HG02884 (cell line): ENCODE results near the gene SCG5.
"Not testable (repeated sequence)": the region's sequence is repeated elsewhere in the genome, so short reads cannot be mapped to it uniquely, and the experiment has no call there.

Experiments used
- ATAC-seq: cut with Tn5 transposase; IDR thresholded peaks from one replicate; pipeline ENCODE4 v1.9.1; 2021; ENCODE audit warnings: mild to moderate bottlenecking, moderate library complexity; ENCODE audit not compliant: unreplicated experiment

Gene SCG5

GRCh38 chr15:32641517-32642059, at the start of gene SCG5:
Gene SCG5 (plus strand): TSS chr15:32641710. CDS start chr15:32643593, 1,883 bp downstream.
- no peak for ATAC-seq

GRCh38 chr15:32593151-32593550, 48.4 kb upstream of the SCG5 start, which contains the start of gene GOLGA8N:
Gene GOLGA8N (plus strand): TSS chr15:32593456.
- ATAC-seq: not testable (repeated sequence)

- not testable (repeated sequence) for ATAC-seq
Measured at GRCh38 chr15:32609518-32609917, 32.0 kb upstream of the SCG5 start.

GRCh38 chr15:32610719-32611118, 30.8 kb upstream of the SCG5 start:
- not testable (repeated sequence) for ATAC-seq

DNA sequence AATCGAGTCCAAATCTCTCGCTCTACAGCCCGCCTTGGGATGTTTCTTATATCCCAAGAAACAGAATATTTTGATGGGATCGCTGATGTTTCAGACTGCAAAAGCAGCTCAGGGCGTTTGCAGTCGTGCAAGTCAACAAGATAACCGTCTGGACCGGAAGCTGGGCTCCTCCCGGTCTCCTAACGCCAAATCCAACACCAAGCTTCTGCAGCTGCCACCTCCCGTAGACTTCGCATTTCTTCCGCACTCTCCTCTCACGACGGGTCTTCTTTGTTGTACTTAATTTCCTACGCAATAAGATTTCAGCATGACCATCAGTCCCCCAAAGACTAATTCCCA, 26.8 kb upstream of the SCG5 start:
- ATAC-seq: peak; percentile 29

DNA sequence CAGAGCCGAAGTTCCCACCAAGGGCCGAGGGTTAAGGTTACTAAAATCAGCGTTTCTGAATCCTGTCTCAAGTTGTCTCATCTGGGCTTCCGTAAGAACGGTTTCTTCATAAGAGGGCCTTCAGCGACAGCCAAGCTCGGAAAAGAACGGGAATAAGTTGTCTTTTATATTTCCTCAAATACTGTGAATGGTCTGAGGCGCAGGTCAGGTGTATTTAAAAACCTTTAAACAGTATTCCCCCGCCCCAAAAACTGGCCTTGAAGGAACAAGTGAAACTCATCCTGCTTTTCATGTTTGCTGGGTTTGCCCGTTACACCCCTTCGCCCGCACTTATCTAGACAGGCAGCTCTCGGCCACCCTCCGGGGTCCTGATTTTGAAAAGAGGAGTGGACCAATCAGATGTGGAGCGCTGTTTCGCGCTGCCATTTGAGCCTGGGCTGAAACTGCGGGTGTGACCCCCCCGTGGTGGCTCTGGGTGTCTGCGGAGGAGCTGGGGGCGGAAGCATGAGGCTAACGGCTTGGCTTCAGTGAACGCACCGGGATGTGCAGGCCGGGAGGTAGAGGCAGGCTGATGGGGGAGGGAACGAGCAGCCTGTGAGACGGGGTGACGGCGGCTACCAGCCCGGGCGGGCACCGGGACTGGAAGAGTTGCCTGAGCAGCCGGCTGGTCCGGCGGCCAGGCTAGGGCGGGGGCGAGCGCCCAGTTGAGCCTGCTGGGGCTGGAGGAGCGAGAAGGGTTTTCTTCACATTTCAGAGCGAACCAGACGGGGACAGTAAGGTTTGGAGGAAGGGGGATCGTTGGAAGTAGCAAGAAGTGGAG, 26.2 kb upstream of the SCG5 start, which contains the start of gene ARHGAP11A:
Gene ARHGAP11A (plus strand): TSS at position 454 of the 820 bp plus-strand sequence. CDS start 708 bp downstream, outside the sequence.
- peak; percentile 61 for ATAC-seq

DNA sequence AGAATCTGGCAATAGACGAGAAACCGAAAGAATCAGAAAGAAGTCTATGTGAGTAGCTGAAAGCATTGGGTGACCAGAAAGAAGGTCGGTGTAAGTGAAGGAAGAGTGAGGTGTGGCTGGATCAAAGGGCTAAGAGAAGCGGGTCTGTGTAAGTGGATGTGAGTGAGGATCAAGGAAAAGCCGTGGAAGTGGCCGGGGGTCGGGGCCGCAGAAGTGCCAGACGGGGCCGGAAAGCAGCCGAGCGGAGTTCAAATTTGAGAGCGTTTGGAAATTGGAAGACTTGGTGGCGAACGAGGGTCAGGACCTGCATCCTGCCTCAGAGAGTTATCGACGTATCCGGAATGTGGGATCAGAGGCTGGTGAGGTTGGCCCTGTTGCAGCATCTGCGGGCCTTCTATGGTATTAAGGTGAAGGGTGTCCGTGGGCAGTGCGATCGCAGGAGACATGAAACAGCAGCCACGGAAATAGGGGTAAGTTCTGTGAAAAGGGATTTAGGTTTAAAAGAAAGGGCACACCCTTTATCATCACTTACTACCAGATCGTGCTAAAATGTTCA, 25.6 kb upstream of the SCG5 start:
- ATAC-seq: peak; percentile 22

GRCh38 chr15:32636410-32636809, 5.1 kb upstream of the SCG5 start:
- ATAC-seq: no peak

- peak; percentile 62 for ATAC-seq
Measured at GRCh38 chr15:32636908-32637567, 4.5 kb upstream of the SCG5 start.

- no peak for ATAC-seq
Measured at GRCh38 chr15:32637704-32638103, 3.8 kb upstream of the SCG5 start.

- no peak for ATAC-seq
Measured at GRCh38 chr15:32642667-32643435, 1.3 kb downstream of the SCG5 start.

GRCh38 chr15:32643907-32644445, 2.5 kb downstream of the SCG5 start:
- no peak for ATAC-seq

- ATAC-seq: no peak
Measured at GRCh38 chr15:32646291-32646690, 4.8 kb downstream of the SCG5 start.

DNA sequence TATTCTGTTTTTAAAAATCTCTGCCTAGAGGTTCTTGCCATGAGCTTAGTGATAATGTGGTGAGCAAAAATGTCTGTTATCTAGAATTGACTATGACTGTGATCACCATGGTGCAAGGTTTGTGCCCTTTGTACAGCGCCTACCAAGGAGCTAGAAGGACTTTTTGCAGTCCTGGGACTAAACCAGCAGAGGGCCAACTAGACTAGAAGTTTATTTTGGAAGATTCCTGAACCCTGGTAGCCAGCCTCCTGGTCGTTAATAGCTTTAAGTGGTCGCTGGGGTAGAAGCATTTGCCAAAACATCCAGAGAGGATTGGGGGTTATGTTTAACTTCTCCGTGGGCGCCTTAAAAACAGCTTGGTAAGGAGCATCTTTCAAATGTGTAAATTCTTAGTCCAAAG, 7.8 kb downstream of the SCG5 start:
- ATAC-seq: no peak

DNA sequence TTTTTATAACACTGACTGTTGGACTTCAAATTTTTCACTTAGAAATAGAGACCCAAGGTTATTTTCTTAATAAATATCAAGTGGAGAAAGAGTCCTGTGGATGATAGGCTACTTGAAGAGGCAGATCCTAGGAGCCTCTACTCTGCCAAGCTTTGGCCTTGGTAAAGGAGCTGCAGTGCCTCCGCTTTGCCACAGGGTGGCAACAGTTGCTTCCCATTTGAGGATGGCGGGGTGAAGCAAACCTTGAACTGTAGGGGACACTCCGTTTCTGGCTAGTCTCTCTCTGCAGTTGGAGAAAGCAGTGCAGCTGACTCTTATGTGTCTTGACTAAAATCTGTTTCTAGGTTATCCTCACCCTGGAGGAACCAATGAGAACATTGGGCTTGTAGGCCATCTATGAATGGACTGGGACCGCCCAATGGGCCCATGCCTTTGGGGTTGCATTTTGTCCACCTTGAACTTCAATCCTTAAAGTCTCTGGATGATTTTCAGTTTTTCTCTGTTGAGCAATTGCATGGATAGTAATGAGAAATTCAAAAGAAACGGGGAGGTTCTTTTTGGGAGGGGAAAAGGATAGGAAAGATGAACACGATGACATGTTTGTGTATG, 9.8 kb downstream of the SCG5 start:
- no peak for ATAC-seq

DNA sequence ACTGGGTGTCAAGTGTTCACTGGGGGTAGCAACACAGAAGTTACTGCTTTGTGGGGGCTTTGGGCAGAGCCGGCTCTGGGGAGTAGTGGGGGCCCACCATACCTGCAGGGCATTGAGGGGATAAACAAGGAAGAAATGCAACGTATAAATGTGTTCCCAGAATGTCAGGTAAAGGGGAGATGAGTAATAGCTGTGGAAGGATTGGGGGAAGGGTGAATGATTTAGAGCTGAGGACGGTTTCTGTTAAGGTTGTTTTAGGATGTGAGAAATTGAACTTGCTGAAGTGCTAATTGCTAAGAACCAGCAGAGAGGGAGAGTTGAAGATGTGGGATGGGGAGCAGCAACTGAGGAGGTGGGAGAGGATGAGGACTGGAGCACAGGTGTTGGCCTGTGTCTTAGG, 10.7 kb downstream of the SCG5 start:
- no peak for ATAC-seq

DNA sequence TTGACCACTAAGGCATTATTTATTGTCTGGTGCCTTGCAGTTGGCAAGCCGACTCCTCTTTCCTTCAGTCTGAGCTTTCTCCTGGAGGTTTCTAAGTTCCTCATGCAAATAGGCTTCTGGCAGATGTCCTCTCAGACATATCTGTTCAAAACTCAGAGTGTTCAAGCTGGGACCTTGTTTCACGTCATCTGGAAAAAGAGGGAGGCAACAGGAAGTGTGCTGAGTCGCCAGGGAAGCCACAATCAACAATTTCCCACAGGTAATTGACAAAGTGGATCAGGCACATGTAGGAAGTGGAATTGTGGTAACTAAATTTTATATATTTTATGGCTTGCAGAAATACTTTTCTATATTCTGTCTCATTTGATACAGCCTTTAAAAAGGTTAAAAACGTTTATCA, 14.6 kb downstream of the SCG5 start:
- no peak for ATAC-seq

DNA sequence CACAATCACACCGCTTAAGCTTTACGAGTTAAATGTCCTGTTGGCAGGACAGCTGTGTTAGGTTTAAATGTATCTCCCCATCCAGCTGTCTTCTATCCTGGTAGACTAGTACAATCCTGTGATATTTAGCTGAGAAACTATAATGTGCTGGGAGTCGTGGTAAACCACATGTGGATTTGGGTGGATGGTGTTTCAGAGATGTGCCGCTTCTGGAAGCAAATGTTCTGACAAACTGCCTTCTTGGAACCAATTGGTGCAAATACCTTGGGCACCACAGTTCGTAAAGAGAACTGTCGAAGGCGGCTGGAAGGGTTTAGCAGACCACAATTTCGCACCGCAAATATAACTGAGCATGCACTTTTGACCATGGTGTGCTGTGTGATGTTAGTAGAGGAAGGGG, 15.0 kb downstream of the SCG5 start:
- no peak for ATAC-seq

- ATAC-seq: peak; percentile 55
Measured at GRCh38 chr15:32657198-32657883, 15.8 kb downstream of the SCG5 start.

DNA sequence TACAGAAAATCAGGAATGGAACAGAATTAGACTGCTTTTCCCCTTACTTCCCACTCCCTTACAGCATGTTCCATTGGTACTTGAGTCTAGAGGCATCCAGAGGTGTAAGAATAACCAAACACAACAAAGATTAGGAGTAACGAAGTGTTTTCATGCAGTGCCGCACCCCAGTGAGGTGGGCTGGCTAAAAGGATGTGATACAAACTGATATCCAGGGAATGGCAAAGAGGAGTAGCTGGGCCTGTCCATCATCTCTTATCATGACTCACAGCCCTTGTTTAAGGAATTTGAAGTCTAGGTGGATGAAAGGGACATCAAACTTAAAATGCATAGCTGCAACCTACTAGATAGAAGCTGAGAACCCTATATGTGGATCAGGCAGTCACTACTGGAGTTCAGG, 16.4 kb downstream of the SCG5 start:
- no peak for ATAC-seq
